Mesothelial cell of epicardium (in vitro differentiated cells): ENCODE measurements around the gene CABP7. TPM values are rescaled to one million over a fixed set of nuclear protein-coding genes. Genes with fewer than 3 reads are reported as not detected.

Experiments used
- DNase-seq, 2 experiments: peaks; one replicate each; pipeline ENCODE4 v3.0.0; 2021; ENCODE audit warnings: low spot score in 2 of 2; ENCODE audit not compliant: unreplicated experiment in 2 of 2
- H3K27ac Mint-ChIP-seq: 2 replicates; pipeline ENCODE4 v1.8.0; 2021; ENCODE audit warnings: mixed read lengths
- H3K27me3 Mint-ChIP-seq: 2 replicates; pipeline ENCODE4 v1.8.0; 2021; ENCODE audit warnings: low read depth, mixed read lengths
- H3K36me3 Mint-ChIP-seq: 2 replicates; pipeline ENCODE4 v1.8.0; 2021; ENCODE audit warnings: mixed read lengths
- H3K4me1 Mint-ChIP-seq: 2 replicates; pipeline ENCODE4 v1.8.0; 2021; ENCODE audit warnings: mixed read lengths
- H3K4me3 Mint-ChIP-seq: 2 replicates; pipeline ENCODE4 v1.8.0; 2021; ENCODE audit warnings: mild to moderate bottlenecking, moderate library complexity, mixed read lengths
- H3K9me3 Mint-ChIP-seq: 2 replicates; pipeline ENCODE4 v1.8.0; 2021; ENCODE audit warnings: mixed read lengths
- CTCF ChIP-seq: fragments of 200-600 bp; sonication (generic); IDR thresholded peaks from one replicate; pipeline ENCODE4 v1.5.0; 2021; ENCODE audit warnings: antibody characterized with exemption; ENCODE audit not compliant: unreplicated experiment
- total RNA-seq: library from RNA; stranded (reverse); gene quantifications from 3 replicates; pipeline ENCODE4 v1.2.1, GENCODE V29; 2021

Gene CABP7
- total RNA-seq, 1 donor from 2014 or later = not detected

- peaks cover 21% of the 10 kb centered on the region for H3K4me1 Mint-ChIP-seq
- H3K27me3 Mint-ChIP-seq = peaks cover 64% of the 10 kb centered on the region
- no peak for DNase-seq
- H3K36me3 Mint-ChIP-seq = peaks cover 3% of the 10 kb centered on the region
- TF ChIP-seq CTCF = no peak
- H3K27ac Mint-ChIP-seq = no peak overlapping the region
- no peaks in the 10 kb centered on the region for H3K9me3 Mint-ChIP-seq
- no peak overlapping the region for H3K4me3 Mint-ChIP-seq
Measured at GRCh38 chr22:29702931-29703501, 16.8 kb upstream of the CABP7 start.

GRCh38 chr22:29703569-29704195 lies 16.1 kb upstream of the CABP7 start:
- no peaks in the 10 kb centered on the region for H3K36me3 Mint-ChIP-seq
- no peak overlapping the region for H3K4me3 Mint-ChIP-seq
- H3K9me3 Mint-ChIP-seq = no peaks in the 10 kb centered on the region

GRCh38 chr22:29704528-29705285 lies 15.1 kb upstream of the CABP7 start:
- Mint-ChIP-seq H3K27ac (no peak overlapping the region), H3K4me1 (peaks cover 21% of the 10 kb centered on the region), H3K9me3 (no peaks in the 10 kb centered on the region), H3K27me3 (peaks cover 81% of the 10 kb centered on the region), H3K36me3 (no peaks in the 10 kb centered on the region), H3K4me3 (no peak overlapping the region)
- no peak for TF ChIP-seq CTCF
- DNase-seq = no peak

More at GRCh38 chr22:29703569-29704195, 16.1 kb upstream of the CABP7 start:
- no peak for DNase-seq
- H3K27ac Mint-ChIP-seq = no peak overlapping the region
- no peak for TF ChIP-seq CTCF
- H3K4me1 Mint-ChIP-seq = peaks cover 21% of the 10 kb centered on the region
- peaks cover 71% of the 10 kb centered on the region for H3K27me3 Mint-ChIP-seq

- Mint-ChIP-seq H3K9me3 (no peaks in the 10 kb centered on the region), H3K27ac (no peak overlapping the region), H3K4me3 (no peak overlapping the region), H3K27me3 (peaks cover 84% of the 10 kb centered on the region), H3K4me1 (peaks cover 21% of the 10 kb centered on the region), H3K36me3 (no peaks in the 10 kb centered on the region)
- TF ChIP-seq CTCF = no peak
- DNase-seq = no peak
Measured at GRCh38 chr22:29705651-29706050, 14.2 kb upstream of the CABP7 start.

- TF ChIP-seq CTCF = no peak
- Mint-ChIP-seq H3K27me3 (peaks cover 83% of the 10 kb centered on the region), H3K9me3 (no peaks in the 10 kb centered on the region), H3K36me3 (no peaks in the 10 kb centered on the region), H3K4me3 (no peak overlapping the region), H3K27ac (no peak overlapping the region), H3K4me1 (peaks cover 21% of the 10 kb centered on the region)
- DNase-seq = no peak
Measured at GRCh38 chr22:29706486-29706885, 13.3 kb upstream of the CABP7 start.
